HG02970 (cell line): ENCODE data around the gene RP2.

Source experiments
- ATAC-seq: cut with Tn5 transposase; IDR thresholded peaks from one replicate; pipeline ENCODE4 v1.9.1; 2021; ENCODE audit warnings: mild to moderate bottlenecking, moderate library complexity, moderate number of reproducible peaks; ENCODE audit not compliant: unreplicated experiment, low FRiP score

The RP2 gene

DNA sequence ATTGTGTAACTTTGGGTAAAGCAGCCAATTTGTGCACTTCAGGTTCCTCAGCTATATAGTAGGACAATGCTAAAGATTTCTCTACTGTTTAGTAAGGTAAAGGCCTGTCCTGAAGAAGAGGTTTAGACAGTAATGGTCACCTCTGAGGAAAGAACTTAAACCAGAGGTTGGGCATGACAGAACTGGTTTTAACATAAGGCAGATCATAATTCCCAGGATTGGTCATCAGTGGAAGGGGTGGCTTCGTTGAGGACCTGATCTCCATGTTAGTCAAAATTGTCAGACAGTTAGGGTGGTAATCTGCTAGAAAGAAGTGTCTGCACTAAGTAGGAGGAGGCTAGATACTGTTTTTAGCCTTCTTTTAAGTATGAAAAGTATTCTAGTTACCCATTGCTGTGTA, 4.1 kb downstream of the RP2 start:
- ATAC-seq, result no peak

- ATAC-seq, result no peak
Observed at GRCh38 chrX:46841346-46841745, 4.5 kb downstream of the RP2 start.

- ATAC-seq, result no peak
Observed at GRCh38 chrX:46844913-46845312, 8.1 kb downstream of the RP2 start.

GRCh38 chrX:46849933-46850332, 13.1 kb downstream of the RP2 start:
- ATAC-seq, result no peak

- no peak for ATAC-seq
Observed at GRCh38 chrX:46850771-46851170, 13.9 kb downstream of the RP2 start.

- no peak for ATAC-seq
Observed at GRCh38 chrX:46856483-46856882, 19.6 kb downstream of the RP2 start.

DNA sequence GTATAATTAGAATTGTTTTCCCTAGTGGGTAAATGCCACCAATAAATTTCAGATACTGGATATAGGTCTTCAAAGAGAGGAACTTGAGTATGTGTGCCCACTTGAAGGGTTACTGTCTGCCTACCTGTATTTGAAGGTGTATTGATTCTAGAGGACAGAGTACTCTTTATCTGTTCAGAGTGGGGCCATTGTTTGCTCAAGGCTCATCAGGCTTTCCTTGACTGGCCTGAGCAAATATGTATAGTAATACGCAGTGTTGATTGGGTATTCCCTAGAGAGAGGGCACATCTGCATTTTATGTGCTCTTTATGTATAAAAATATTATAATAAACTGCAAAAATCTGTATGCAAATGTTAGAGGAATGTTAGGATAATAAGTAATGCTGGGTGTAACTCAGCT, 23.7 kb downstream of the RP2 start:
- ATAC-seq, result no peak

DNA sequence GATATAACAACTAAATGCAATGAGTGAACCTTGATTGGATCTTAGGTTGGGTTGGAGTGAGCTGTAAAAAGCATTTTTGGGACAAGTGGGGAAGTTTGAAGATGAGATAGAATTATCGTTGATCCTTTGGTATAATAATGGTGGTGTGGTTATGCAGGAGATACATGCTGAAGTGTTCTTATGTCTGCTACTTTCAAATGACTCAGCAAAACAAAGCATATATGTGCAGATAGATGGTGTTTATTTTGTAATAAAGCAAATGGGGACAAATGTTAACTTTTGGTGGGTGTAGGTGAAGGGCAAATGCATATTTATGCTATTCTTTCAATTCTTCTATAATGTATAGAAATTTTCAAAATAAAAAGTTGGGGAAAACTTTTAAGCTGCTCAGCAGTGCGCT, 26.2 kb downstream of the RP2 start:
- no peak for ATAC-seq

DNA sequence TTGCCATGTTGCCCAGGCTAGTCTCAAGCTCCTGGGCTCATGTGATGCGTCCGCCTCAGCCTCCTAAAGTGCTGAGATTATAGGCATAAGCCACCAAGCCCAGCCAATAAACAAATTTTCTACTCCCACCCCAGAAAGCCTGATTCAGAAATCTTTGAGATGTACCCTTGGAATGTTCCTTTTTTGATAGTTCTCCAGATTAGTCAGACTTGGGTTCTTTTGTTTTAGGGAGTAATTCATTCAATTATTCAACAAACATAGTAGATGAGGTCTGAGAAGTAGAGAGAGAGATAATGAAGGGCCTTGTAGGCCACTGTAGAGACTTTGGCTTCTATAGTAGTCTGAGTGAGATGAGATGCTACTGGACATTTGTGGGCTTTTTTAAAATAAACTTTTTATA, 27.8 kb downstream of the RP2 start:
- ATAC-seq, result no peak

DNA sequence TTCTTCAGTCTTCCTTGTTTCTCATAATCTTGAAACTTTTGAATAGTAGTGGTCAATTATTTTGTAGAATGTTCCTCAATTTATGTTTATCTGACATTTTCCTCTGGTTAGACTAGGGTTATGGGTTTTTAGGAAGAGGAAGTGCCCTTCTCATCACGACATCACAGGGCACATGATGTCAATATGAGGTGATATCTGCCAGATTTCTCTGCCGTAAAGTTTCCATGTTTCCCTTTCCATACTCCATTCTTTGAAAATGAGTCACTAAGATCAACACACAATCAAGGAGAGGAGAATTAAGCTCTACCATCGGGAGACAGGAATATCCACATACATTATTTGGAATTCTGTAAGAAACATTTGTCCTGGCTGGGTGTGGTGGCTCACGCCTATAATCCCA, 28.4 kb downstream of the RP2 start:
- no peak for ATAC-seq

- no peak for ATAC-seq
Observed at GRCh38 chrX:46866726-46867125, 29.9 kb downstream of the RP2 start.

- no peak for ATAC-seq
Observed at GRCh38 chrX:46873746-46874145, 36.9 kb downstream of the RP2 start.

- ATAC-seq, result no peak
Observed at GRCh38 chrX:46876901-46877300, 40.1 kb downstream of the RP2 start.

DNA sequence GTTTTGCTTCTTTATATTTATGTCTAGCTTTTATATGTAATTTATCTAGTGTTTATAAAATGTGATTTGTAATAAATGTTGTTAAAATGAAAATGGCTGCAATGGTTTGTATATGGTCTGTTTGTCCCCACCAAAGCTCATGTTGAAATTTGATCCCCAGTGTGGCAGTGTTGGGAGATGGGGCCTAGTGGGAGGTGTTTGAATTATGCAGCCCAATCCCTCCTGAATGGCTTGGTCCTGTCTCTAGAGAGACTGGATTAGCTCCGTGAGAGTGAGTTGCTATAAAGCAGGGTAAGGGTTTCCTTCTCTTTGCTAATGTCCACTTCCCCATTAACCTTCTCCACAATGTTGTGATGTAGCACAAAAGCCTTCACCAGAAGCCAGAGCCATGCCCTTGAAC, 45.4 kb downstream of the RP2 start:
- ATAC-seq, result no peak

DNA sequence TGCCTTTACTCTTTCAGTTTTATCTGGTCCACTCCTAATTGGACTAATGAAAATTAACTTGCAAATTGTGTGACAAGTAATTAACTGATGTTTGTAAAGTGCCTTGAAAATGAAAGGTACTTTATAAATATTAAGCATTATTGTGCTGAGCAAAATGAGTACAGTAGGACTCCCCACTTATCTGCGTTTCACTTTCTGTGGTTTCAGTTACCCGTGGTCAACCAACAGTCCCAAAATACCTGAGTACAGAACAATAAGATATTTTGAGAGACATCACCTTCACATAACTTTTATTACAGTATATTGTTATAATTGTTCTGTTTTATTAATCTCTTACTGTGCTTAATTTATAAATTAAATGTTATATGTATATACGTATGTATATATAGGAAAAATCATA, 48.0 kb downstream of the RP2 start:
- ATAC-seq, result no peak

- ATAC-seq, result no peak
Observed at GRCh38 chrX:46898207-46898606, 61.4 kb downstream of the RP2 start.

DNA sequence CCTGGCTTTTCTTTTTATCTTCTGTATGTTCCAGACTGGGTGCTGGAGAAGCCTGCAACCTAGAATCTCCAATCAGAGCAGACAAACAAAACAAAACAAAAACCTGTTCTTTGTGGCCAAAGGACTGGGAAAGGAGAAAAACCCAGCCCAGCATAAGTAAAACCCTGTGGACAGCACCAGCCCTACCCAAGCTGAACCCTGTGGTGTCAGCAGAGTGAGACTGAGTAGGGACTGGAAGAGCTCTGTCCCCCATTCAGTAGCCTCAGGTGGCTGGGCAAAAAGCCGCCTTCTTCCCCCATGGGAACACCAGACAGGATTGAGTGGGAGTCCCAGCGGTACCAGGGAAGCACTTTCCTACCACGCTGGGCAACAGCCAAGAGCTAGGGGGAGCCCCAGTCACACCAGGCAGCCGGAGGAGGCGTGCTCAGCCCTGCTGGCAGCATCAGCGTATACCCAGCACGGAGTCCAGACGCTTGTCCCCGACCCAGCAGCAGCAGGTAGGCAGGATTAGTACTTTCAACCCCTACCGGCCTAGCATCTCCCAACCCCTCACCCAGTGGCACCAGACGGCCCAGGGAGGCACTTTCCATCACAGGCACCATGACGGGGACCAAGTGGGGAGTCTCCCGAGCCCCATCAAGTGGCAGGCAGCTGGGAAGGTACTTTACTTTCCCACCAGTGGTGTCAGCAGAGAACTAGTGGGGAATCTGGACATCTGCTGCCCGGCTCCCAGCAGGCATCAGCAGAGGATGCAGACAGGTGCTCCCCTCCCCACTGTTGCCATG, 66.8 kb downstream of the RP2 start:
- ATAC-seq, result no peak

DNA sequence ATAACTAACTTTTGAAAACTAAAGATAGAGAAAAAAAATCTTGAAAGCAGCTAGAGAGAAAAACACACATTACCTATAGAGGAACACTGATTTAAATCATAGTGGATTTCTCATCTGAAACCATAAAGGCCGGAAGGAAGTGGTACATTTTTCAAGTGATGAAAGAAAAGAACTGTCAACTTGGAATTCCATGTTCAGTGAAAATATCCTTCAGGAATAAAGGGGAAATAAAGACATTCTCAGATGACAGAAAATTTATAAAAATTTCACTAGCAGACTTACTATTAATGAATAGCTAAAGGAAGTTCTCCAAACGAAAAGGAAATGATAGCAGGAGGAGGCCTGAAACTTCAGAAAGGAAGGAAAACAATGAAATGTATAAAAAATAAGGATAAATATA, 67.8 kb downstream of the RP2 start:
- ATAC-seq, result no peak

- ATAC-seq, result no peak
Observed at GRCh38 chrX:46910415-46910814, 73.6 kb downstream of the RP2 start.

DNA sequence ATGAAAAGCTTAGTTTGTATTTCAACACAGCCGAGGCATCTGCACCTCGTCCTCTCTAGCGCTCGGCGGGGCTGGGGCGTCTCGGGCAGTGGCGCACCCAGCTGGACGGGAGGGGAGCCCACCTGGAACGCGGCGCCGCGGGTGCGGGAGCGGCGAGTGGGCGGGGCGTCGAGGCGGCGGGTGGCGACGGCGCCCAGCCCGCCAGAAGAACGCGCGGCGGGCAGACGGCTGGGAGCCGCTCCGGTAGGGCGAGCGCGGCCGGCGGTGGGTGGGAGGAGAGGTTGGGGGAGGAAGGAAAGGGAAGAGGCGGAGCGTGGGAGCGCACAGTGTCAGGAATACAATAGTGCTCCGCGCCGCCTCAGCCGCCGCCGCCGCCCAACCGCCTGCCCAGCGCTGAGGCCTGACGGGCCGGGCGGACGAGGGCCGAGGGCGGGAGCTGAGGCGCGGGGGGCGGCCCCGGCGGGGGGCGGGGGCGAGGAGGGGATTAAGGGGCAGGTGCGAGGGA, 75.3 kb downstream of the RP2 start, which contains the start of gene JADE3:
Gene JADE3, plus strand, starts transcription at position 324 of the 505 bp plus-strand sequence. CDS start 72,474 bp downstream, outside the sequence.
- no peak for ATAC-seq

DNA sequence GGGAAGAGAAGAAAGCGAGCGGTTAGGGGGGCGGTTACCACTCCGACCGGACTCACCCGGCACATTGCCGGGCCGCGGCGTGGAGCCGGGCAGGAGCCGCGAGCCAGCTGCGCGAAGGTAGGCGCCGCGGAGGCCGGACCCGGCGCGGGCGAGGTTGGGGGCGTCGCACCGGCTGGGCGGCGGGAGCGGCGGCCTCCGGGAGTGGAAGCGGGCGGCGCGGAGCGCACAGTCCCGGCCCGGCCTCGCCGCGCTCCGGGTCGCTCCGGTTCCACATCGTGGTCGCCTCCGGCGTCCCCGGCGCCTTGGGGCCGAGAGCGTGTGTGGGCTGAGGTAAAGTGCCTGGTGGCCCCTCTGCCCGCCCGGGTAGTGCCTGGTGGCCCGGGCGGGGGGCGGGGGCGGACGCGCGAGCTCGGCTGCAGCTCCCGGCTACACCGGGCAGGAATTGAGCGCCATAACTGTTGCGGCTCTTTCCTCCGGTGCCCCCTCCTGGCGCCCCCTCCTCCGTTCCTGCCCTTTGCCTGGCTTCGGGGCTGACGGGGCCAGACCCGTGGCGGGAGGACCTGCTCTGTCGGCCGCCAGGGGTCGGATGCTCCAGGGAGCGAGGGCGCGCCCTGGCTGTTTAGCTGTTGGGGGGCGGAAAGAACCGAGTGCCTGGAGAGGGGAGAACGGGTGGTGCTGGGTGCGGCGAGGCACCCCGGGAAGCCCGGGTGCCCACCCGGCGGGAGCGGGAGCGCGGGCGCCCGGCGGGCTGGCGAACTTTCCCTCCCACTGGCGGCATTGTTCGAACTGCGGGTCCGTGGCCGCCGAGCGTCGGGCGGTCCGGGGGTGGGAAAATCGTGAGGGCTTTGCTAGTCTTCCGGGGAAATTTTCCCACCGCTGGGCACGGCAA, 76.0 kb downstream of the RP2 start:
- ATAC-seq, result no peak
